NCI-H345 treated with DMSO at 0.1 percent for 48 hours (cell line): ENCODE data around the gene PTH2.
A peak's percentile ranks its signal among the peaks of the same experiment; 100 is the strongest.
"Not testable (repeated sequence)": the region's sequence is repeated elsewhere in the genome, so short reads cannot be mapped to it uniquely, and the experiment has no call there.

Source experiments
- DNase-seq: peaks from one replicate; lab custom pipeline; 2025; ENCODE audit not compliant: unreplicated experiment; lab: John Stamatoyannopoulos, UW

The PTH2 gene

GRCh38 chr19:49448432-49448786, 25.2 kb upstream of the PTH2 start:
- no peak for DNase-seq

- DNase-seq, result no peak
Observed at GRCh38 chr19:49447485-49448431, 24.5 kb upstream of the PTH2 start.

- DNase-seq, result no peak
Observed at GRCh38 chr19:49445997-49446396, 22.8 kb upstream of the PTH2 start.

GRCh38 chr19:49444100-49444700, 21.0 kb upstream of the PTH2 start:
- DNase-seq, result not testable (repeated sequence)

- DNase-seq, result peak; percentile 81
Observed at GRCh38 chr19:49443366-49444099, 20.3 kb upstream of the PTH2 start.

- peak; percentile 73 for DNase-seq
Observed at GRCh38 chr19:49442771-49443365, 19.6 kb upstream of the PTH2 start.

- peak; percentile 45 for DNase-seq
Observed at GRCh38 chr19:49442354-49442753, 19.1 kb upstream of the PTH2 start.

GRCh38 chr19:49441960-49442350, 18.7 kb upstream of the PTH2 start:
- no peak for DNase-seq

- peak; percentile 35 for DNase-seq
Observed at GRCh38 chr19:49441210-49441959, 18.1 kb upstream of the PTH2 start, which contains the start of gene SLC17A7. Gene SLC17A7, minus strand, starts transcription at chr19:49441527. Its CDS starts 148 bp downstream, at chr19:49441379.

- DNase-seq, result no peak
Observed at GRCh38 chr19:49440439-49441209, 17.4 kb upstream of the PTH2 start.

GRCh38 chr19:49439836-49440235, 16.6 kb upstream of the PTH2 start:
- no peak for DNase-seq

GRCh38 chr19:49438261-49438660, 15.0 kb upstream of the PTH2 start:
- no peak for DNase-seq

GRCh38 chr19:49437231-49437630, 14.0 kb upstream of the PTH2 start:
- no peak for DNase-seq

- no peak for DNase-seq
Observed at GRCh38 chr19:49436381-49437017, 13.3 kb upstream of the PTH2 start.

- DNase-seq, result no peak
Observed at GRCh38 chr19:49435670-49436069, 12.4 kb upstream of the PTH2 start.

GRCh38 chr19:49434907-49435583, 11.8 kb upstream of the PTH2 start:
- DNase-seq, result no peak

GRCh38 chr19:49433240-49433901, 10.1 kb upstream of the PTH2 start:
- no peak for DNase-seq
